HG02884 (cell line): ENCODE measurements around the gene PER2.
"Not testable (repeated sequence)": the region's sequence is repeated elsewhere in the genome, so short reads cannot be mapped to it uniquely, and the experiment has no call there.

ENCODE experiments used
- ATAC-seq: cut with Tn5 transposase; IDR thresholded peaks from one replicate; pipeline ENCODE4 v1.9.1; 2021; ENCODE audit warnings: mild to moderate bottlenecking, moderate library complexity; ENCODE audit not compliant: unreplicated experiment

PER2 gene

DNA sequence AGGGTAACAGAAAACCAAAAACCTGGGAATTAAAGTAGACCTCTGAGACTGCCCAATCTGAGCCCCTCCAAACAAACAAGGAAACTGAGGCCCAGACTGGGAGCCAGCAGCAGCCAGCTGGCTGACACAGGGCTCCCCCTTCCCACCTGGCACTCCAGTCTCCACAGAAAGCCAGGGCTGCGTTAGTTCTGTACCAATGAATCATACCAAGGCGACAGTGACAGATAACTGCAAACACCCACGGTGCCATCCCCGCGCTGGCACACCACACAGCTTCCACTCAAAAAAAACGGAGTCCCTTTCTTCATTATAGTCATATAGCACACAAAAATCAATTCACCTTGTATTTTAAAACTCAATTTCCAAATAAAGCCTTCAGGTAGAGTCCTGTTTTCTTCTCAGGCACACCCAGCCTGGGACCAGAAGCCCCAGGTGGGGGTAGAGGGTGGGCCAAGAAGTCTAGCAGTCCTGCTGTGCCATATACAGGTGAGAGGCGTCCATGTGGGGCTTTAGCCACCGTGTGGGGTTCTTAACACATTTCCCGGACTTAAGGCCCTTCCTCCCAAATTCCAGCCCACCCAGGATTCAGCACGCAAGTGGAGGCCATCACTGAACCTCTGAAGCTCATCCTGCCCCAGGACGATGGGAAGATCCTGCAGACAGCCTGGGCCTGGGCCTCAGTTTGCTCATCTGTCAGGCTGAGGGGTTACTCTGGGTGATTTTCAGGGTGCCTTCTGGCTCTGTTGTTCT, 1.2 kb downstream of the PER2 start:
- no peak for ATAC-seq

DNA sequence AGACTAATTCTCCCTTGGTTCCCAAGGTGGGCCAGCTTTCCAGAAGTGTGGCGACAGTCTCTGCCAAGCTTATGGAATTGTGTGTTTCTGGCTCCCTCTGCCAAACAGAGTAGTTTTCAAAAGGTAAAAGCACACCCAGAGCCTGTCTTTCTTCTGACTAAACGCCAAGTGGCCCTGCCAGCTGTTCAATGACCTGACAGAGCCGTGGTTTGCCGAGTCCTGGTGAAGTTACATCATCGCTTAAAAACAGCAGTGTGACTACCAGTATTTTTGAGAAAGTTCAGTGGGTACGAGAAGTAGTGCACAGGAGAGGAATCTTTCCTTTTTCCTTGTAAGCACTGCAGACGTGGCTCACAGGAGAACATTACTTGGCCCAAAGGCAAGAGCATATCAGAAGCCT, 1.9 kb downstream of the PER2 start:
- no peak for ATAC-seq

DNA sequence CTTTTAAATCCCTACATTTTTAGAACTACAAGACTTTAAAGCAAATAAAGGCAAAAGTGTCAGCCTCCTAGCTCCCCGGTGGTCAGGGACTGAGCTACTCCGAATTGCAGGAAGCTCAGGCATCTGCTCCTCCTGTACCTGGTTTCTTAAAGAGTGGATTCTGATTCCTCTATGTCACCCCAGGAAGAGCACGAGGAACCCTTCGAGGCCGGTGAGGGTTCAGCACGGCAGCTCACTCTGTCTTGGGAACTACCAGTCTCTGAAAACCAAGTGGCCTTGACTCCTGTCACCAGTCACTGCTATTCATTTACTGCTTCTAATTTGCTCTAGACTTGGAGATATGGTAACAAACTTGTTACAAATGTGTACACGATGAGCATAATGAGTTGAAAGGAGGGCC, 2.3 kb downstream of the PER2 start:
- ATAC-seq, result no peak

DNA sequence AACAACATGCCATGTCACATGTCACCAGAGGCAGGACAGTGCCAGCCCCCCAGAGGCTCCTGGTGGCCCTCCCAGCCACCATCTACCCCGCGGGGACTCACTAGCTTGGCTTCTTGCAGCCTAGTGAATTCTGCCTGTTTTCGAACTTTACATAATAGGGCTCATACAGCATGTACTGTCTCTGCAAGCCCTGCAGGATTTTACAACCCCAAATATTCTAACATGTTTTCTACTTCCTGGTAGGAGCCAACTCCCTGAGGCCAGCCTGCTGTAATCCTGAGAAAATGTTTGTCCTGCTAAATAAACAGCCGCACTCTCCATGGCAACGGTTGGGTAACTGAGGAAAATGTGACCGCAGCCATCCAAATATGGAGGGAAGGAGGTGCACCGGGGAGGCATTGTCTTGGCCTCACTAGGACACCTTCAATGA, 2.7 kb downstream of the PER2 start:
- ATAC-seq, result no peak

DNA sequence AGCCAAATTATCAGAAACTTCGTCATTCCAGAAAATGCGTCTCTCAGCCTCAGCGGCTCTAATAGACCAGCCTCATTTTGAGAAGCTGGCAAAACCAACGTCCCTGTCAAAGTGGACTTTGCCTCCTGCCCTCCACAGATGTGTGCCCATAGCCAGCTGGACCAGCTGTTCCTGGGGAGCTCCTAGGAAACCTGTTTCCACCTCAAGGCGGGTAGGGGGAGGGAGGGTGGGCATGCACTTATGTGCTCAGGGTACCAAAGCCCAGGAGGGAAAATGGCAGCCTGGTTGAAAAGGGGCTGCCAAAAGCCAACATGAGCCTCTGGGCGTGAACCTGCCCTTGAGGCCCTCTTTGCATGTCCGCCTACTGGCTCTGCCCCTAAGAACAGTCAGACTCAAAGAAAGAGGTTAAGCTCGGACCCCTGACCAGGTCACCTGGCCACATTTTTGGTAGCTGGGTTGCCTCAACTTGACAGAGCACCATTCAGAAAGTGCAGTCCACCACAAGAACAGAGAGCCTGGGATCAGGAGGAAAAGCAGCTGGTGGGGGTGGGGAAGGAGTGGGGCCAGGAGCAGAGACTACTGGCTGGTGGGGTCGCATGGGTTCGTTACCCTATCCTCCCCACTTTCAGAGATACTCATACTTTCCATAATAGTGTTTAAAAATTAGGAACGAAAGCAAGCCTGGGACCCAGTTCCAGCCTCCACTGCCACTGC, 3.5 kb downstream of the PER2 start:
- no peak for ATAC-seq

DNA sequence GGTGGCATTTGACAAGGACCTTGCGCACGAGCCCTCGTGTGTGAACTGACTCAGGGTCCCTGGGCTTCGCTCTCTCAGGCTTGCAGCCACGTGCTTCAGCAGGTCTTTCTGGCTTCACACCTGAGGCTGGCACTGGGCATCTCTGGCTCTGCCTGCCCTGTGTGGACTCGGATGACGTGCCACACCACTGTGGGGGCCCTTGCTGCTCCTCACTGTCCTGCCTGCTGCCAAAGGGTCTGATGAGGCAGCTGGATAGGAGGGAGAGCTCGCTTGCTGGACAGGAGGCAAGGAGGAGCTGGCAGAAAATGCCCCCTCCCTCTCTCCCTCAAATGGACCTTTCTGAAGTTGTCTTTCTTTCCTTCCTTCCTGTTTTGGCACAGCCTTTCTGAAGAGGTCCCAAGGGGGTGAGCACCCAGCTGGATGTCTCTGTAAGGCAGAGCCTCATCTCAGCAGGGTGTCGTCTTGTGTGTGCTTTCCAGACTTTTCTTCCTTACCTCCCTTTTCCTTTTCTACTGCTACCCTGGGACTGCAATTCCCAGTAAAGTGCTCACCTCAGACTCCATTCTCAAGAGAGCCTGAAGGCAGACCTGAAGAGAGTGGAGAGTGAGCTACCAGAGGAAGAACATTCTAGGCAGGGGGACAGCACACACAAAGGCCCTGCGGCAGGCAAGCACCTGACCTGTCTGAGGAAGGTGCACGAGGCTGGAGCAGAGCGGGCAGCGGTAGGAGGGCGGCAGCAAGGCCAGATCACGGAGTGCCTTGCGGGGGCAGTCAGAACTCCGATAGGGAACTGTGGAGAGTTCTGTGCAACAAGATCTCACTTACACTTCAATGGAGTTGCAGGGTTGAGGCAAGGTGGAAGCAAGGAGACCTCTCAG, 5.3 kb downstream of the PER2 start:
- ATAC-seq, result no peak

DNA sequence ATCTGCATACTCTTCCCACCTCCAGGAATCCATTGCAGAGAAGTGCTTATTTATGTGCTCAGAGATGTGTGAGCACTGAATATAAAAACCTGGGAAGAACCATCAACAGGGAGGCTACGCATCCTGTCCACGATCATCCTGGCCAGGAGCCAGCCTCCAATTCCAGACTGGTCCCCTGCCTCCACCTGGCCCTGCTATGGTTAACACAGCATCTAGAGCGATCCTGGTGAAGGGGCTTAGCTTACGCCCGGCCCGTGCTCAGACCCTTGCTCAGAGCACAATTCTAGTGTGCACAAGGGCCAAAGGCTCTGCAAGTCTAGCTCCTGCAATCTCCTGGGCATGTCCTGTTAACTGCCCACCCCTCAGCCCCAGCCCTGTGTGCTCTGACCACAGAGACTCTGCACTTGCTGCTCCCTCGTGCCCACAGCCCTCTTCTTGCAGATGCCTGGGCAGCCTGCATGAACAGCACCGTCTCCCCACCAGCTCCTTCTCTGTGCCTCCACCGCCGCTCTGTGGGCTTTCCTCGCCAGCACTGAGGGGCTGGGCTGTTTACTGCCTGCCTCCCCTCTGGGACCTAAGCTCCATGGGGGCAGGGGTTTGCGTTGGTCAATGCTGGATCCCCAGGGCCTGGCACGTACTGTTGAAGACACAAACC, 6.5 kb downstream of the PER2 start:
- ATAC-seq, result no peak

DNA sequence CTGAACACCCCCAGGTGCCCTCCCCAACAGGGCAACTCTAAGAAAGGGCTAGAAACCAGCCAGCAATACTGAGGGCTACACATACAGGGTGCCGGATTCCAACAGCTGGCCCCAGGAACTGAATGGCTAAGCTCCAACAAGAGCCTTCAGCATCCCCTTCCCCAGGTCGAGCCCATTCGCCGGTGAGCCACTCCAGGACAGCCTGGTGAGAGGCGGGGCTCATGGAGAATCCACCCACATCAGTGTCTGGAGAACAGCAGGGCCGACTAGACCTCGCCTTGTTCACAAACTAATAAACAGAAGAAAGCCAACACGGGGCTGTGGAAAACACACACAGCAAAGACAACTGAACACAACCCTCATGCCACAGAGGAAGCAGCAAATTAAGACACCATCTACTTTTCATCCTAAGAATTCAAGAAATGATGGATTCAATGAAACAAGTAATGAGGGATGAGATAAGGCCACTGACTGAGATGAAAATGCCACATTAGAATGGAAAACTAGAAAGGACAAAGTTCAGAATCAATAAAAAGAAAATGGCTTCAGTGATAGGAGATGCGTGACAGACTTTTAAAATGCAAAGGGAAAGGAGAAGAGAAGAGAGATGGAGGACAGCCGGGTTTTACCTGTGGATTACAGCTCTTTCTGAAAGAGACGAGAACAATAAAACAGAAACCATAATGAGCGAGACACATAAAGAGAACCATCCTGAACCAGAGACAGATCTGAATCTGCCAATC, 8.2 kb downstream of the PER2 start:
- no peak for ATAC-seq

DNA sequence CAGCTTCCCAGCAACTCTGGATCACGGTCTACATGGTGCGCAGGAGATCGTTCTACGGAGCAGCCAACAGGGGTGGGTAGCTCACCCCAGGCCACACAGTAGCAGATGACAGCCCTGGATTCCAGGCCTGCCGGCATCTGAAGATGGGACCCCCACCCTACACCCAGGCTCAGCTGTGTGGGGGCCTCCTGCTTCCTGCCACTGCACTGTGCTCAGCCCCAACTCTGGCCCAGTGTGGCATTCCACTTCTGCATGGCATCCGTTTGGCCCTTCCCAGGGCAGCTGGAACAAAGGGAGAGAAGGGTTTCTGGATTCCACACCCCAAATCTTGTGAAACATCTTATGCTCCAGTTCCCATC, 9.1 kb downstream of the PER2 start:
- no peak for ATAC-seq

DNA sequence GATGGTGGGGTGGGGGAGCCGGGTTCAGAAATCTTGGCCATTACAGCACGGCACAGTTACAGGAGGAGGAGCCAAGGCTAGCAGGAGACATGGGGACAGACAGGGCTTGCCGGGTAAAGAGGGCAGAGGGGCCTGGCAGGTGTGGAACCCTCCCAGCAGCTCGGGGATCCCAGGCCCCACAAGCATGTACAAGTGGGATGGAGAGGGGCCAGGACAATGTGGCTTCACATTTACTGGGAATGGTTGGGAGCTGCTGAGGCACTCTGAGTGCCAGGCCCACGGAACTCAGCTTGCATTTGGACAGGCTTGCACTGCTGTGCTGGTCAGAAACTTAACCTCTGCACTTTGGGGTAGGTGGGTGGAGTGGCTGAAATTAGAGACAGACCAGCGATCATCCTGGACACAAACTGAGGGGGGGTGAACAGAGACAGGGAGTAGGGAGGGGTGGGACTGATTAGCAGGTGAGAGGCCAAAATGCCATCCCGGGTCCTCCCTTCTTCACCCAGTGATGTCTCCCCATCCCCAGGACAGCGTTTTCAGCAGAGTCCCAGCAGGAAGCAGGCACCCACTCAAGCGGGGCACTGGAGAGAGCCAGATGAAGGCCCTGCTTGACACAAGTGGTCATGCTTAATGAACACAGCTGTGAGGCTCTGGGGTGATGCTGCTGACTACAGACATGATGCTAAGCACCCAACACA, 9.6 kb downstream of the PER2 start:
- no peak for ATAC-seq

DNA sequence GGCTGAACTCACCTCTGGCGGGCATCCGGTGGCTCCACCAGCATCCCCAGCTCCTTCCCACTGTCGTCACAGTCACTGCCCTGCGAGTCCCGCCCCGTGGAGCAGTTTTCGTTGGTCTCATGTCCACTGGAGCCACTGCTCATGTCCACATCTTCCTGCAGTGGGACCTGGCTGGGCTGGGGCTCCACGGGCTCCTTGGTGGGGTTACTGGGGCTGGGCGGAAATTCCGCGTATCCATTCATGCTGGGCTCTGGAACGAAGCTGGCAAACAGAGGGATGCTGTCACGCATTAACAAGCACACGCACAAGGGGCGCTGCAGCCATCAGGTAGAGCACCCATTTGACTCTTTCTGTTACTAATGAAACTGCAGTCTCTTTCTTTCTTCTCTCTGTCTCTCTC, 10.7 kb downstream of the PER2 start:
- no peak for ATAC-seq

DNA sequence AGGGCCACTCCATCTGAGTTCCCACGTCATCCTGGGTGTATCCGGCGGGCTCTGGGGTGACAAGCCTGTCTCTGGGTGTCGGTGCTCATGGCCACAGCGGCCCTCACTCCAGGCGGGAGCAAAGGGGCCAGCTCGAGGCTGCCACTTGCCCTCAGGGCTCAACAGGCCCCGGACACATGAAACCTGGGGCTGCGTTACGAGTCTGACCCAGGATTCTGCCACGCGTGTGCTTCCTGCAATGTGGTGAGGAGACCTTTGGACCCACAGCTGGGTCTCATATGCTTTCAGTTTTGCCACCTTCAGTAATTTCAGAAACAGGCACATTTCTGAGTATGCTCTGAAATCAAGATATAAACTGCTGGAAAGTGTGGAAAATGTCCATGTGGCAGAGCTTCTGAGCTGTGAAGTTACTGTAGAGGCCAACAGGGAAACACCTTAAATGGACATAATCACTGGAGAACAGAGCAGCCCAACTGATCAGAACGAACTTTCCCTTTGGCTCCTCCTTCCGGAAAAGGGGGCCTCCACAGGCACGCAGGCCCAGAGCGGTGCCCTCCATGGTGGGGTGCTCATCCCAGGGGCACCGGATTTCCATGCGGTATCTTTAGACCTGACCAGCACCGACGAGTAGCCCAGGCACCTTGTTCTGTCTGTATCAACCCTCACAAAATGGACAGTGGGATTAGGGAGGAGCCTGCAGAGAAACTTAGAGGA, 14.1 kb downstream of the PER2 start:
- no peak for ATAC-seq

DNA sequence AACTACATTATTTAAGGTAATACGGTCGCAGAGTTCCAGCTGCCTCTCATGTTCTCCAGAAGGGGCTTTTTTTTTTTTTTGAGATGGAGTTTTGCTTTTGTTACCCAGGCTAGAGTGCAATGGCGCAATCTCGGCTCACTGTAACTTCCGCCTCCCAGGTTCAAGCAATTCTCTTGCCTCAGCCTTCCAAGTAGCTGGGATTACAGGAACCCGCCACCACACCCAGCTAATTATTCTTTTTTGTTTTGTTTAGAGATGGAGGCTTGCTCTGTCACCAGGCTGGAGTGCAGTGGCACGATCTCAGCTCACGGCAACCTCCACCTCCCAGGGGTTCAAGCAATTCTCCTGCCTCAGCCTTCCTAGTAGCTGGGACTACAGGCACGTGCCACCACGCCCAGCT, 15.0 kb downstream of the PER2 start:
- not testable (repeated sequence) for ATAC-seq

DNA sequence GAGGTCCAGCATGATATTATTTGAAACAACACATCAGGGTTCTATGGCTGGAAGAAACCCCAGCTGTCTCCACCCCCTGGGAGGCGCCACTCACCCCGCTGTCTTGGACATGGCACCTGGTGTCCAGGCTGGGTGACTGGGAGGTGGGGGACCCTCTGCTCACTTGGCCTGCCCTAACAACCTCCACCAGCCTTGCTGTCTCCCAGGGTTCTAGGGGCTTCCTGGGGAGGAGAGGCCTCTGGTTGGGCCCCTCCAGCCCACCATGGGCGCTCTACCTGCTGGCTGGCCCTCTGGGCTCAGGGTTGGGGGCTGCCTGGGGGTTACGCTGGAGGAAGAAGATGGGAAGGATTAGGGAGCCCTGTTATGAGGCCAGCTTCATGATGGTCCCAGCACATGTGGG, 16.3 kb downstream of the PER2 start:
- ATAC-seq, result no peak

DNA sequence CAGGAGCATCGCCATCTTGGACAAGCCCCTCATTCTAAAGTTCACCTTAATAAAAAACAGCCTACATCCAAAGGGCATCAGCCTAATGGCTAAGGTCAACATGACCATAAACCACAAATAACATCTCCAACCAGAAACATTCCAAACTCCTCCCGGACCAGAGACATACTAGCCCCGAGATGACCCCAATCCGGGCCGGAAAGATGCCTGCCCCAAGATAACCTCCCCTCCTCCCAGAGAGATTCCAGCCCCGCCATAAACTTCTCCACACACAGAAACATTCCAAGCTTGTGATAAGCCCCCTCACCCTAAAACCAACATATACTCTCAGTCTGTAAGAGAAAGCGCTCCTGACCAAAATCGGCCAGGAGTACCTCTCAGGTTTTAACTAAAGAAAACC, 16.7 kb downstream of the PER2 start:
- not testable (repeated sequence) for ATAC-seq

DNA sequence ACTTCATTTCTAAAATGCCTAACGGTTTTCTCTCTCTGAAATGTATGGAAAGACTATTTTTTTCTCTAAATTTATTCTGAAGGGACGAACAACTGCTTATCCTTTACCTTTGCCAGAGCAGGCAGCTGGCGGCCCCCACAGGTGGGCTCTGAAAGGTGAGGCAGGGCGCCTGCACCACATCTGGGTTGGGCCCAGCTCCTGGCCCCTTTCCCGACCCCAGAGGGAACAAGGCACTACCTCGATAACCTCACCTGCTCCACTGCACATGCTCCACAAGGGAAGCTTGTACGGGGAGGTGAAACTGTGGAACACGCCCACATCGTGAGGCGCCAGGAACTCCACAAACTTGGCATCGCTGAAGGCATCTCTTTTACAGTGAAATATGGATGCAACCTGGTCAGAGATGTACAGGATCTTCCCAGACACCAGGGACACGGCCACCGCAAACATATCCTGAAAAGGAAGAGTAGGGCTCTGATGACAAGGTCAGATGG, 17.3 kb downstream of the PER2 start:
- ATAC-seq, result no peak

DNA sequence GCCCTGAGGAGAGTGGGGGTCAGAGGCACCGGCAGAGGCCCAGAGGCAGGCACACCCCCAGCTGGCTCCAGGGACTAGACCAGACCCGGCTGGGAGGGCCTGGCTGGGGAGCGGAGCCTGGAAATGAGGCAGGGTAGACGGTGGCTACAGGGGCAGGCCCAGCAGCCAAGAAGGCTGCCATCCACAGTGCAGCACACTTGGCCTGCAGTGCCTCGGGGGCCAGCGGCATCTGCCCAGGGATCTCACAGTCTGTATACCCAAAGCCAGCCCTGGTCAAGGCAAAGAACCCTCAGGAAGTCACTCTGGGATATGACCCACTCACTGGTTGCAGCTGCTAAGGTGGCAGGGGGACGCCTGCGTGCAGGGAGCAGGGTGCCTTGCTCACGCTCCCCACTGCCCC, 17.8 kb downstream of the PER2 start:
- ATAC-seq, result no peak

DNA sequence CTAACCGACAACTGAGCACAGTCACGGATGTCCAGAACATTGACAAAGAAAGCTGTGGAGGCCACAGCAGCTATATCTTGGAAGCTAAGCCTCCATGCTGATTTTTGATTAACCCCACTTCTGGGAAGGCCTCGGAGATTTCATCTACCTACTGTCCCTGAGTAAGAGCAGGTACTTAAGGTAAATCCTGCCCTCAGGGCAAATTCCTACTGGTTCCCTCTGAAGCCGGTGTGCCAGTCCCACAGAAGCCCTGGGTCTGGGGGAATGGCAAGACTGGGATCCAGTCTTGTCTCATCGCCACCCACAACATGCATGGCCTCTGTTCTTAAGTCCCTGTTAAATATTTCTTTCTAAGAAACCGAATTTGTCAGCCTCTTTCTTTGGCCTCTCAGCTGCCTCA, 18.7 kb downstream of the PER2 start:
- ATAC-seq, result no peak
